MM.1S (cell line): ENCODE data around the gene TOMM7.

Experiments
- EZH2 ChIP-seq: fragments of 300-600 bp; sonication (generic); optimal IDR thresholded peaks from 2 replicates; pipeline ENCODE3; 2017; ENCODE audit warnings: low read depth, mild to moderate bottlenecking, antibody characterized with exemption, low read length, mixed read lengths
- TF ChIP-seq, protein P1 (sequence below): fragments of 300-600 bp; sonication (generic); IDR thresholded peaks from 2 replicates; pipeline ENCODE4 v1.5.1; 2016; ENCODE audit warnings: antibody characterized with exemption, low read length, mixed read lengths

GRCh38 chr7:22805227-22805626 lies 17.4 kb downstream of the TOMM7 start:
- TF ChIP-seq EZH2 = no peak
- TF ChIP-seq, protein P1, sequence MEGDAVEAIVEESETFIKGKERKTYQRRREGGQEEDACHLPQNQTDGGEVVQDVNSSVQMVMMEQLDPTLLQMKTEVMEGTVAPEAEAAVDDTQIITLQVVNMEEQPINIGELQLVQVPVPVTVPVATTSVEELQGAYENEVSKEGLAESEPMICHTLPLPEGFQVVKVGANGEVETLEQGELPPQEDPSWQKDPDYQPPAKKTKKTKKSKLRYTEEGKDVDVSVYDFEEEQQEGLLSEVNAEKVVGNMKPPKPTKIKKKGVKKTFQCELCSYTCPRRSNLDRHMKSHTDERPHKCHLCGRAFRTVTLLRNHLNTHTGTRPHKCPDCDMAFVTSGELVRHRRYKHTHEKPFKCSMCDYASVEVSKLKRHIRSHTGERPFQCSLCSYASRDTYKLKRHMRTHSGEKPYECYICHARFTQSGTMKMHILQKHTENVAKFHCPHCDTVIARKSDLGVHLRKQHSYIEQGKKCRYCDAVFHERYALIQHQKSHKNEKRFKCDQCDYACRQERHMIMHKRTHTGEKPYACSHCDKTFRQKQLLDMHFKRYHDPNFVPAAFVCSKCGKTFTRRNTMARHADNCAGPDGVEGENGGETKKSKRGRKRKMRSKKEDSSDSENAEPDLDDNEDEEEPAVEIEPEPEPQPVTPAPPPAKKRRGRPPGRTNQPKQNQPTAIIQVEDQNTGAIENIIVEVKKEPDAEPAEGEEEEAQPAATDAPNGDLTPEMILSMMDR = no peak
